Keratinocyte (primary cell): ENCODE results near the gene NHSL2. TPM values are rescaled to one million over a fixed set of nuclear protein-coding genes. Genes with fewer than 3 reads are reported as not detected.

ENCODE experiments used
- DNase-seq: peaks from one replicate; pipeline ENCODE4 v3.0.0-alpha.2; 2011; ENCODE audit warnings: low read depth, missing footprints, low spot score
- FAIRE-seq: peaks from 2 replicates; lab custom pipeline; 2011; peaks lifted over from hg19 to GRCh38; lab: Jason Lieb, UNC
- H2AFZ ChIP-seq: 2 replicates; pipeline ENCODE4 v1.6.0; 2012; ENCODE audit warnings: low read length, control low read depth, inconsistent platforms; ENCODE audit not compliant: control insufficient read depth
- H3K27ac ChIP-seq: 2 replicates; pipeline ENCODE4 v1.5.1; 2011; ENCODE audit warnings: low read length; ENCODE audit not compliant: control insufficient read depth, insufficient read depth
- H3K27me3 ChIP-seq: 3 replicates; pipeline ENCODE4 v1.6.0; 2011; ENCODE audit warnings: low read length; ENCODE audit not compliant: control insufficient read depth, insufficient read depth; ENCODE audit errors: extremely low read depth
- H3K36me3 ChIP-seq, 2 experiments: 2 replicates in 1 of 2; 3 replicates in 1 of 2; pipeline ENCODE4 v1.5.1; 2011; ENCODE audit warnings: low read length in 2 of 2, mild to moderate bottlenecking in 1 of 2; ENCODE audit not compliant: control insufficient read depth in 2 of 2, insufficient read depth in 2 of 2; ENCODE audit errors: extremely low read depth in 1 of 2
- H3K4me1 ChIP-seq: 3 replicates; pipeline ENCODE4 v1.5.1; 2011; ENCODE audit warnings: low read length; ENCODE audit not compliant: control insufficient read depth, insufficient read depth; ENCODE audit errors: extremely low read depth
- H3K4me2 ChIP-seq: 3 replicates; pipeline ENCODE4 v1.6.0; 2011; ENCODE audit warnings: low read depth, low read length; ENCODE audit not compliant: control insufficient read depth, insufficient read depth; ENCODE audit errors: extremely low read depth
- H3K4me3 ChIP-seq, 3 experiments: fragments of 200-600 bp in 1 of 3; sonication (generic) in 1 of 3; 2 replicates in 2 of 3; 3 replicates in 1 of 3; pipeline ENCODE4 v1.5.1; 2011 to 2016; ENCODE audit warnings: low read length in 3 of 3, mild to moderate bottlenecking in 3 of 3, control low read depth in 2 of 3, inconsistent platforms in 1 of 3, low read depth in 1 of 3, mixed read lengths in 1 of 3, mixed run types in 1 of 3, moderate library complexity in 1 of 3; ENCODE audit not compliant: control insufficient read depth in 2 of 3, insufficient read depth in 2 of 3; ENCODE audit errors: extremely low read depth in 1 of 3
- H3K79me2 ChIP-seq: 2 replicates; pipeline ENCODE4 v1.6.0; 2012; ENCODE audit warnings: low read length; ENCODE audit not compliant: control insufficient read depth, insufficient read depth
- H3K9ac ChIP-seq: 3 replicates; pipeline ENCODE4 v1.6.0; 2011; ENCODE audit warnings: low read length; ENCODE audit not compliant: control insufficient read depth, insufficient read depth; ENCODE audit errors: extremely low read depth
- H3K9me1 ChIP-seq: 3 replicates; pipeline ENCODE4 v1.6.0; 2011; ENCODE audit warnings: low read length; ENCODE audit not compliant: control insufficient read depth, insufficient read depth; ENCODE audit errors: extremely low read depth
- H3K9me3 ChIP-seq: 2 replicates; pipeline ENCODE4 v1.5.1; 2012; ENCODE audit warnings: low read depth, low read length; ENCODE audit not compliant: control insufficient read depth
- H4K20me1 ChIP-seq: 3 replicates; pipeline ENCODE4 v1.6.0; 2011; ENCODE audit warnings: low read length; ENCODE audit not compliant: control insufficient read depth, insufficient read depth; ENCODE audit errors: extremely low read depth
- EZH2 ChIP-seq: IDR thresholded peaks from one replicate; pipeline ENCODE4 v1.6.1; 2012; ENCODE audit warnings: inconsistent platforms, mild to moderate bottlenecking, low read length, moderate library complexity
- dilution Hi-C: fragments of 300-500 bp; cut with MboI; formaldehyde crosslinking; loops from one replicate; pipeline ENCODE4 v1.7.0; 2020; ENCODE audit warnings: low sequenced_read_pairs; ENCODE audit not compliant: extremely low pct_ligation_motif_present
- polyA plus RNA-seq, 5 experiments: library from polyadenylated mRNA; depleted of rRNA in 3 of 5; stranded (reverse) in 3 of 5; stranded (forward) in 1 of 5; unstranded in 1 of 5; fragments of >200 nt; gene quantifications; 1 replicate in 1 of 5; 2 replicates in 3 of 5; 3 replicates in 1 of 5; pipeline versions ENCODE4 v1.2.1 to v1.2.3, GENCODE V29; 2011 to 2012; ENCODE audit warnings: missing spikeins in 2 of 5, low read depth in 1 of 5, low replicate concordance in 1 of 5
- TF ChIP-seq, protein P1 (sequence below), 3 experiments: IDR thresholded peaks in 1 of 3; conservative IDR thresholded peaks in 1 of 3; optimal IDR thresholded peaks in 1 of 3; 2 replicates in 2 of 3; 3 replicates in 1 of 3; pipeline versions ENCODE3 to v1.5.1; 2011; ENCODE audit warnings: low read length in 3 of 3, mild to moderate bottlenecking in 3 of 3, moderate library complexity in 2 of 3, control low read depth in 1 of 3, inconsistent platforms in 1 of 3; ENCODE audit not compliant: insufficient read depth in 2 of 3; ENCODE audit errors: extremely low read depth in 1 of 3

The NHSL2 gene
- polyA plus RNA-seq, 1 donor (not counting 4 experiments of a cell fraction or from before 2014, with no cell fraction given) = 0.04 TPM

DNA sequence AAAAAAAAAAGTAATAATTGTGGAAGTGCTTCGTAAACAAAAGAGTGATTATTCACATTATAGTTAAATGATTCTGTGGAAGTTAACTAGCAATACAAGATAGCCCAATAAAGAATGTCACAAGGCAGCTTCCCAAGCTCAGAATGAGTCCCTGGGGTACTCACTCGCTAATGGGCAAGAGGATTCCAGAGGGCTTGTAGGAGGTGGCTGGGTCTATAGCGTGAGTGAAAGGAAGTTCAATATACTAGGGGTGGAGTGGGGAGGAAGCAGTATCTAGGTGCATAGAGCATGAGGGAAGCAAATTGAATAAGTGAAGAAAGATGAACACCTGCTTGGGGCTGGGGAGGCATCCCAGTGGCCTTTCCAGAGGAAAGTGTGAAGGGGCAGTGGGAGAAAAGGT lies 178.6 kb downstream of the NHSL2 start:
- TF ChIP-seq, protein P1, sequence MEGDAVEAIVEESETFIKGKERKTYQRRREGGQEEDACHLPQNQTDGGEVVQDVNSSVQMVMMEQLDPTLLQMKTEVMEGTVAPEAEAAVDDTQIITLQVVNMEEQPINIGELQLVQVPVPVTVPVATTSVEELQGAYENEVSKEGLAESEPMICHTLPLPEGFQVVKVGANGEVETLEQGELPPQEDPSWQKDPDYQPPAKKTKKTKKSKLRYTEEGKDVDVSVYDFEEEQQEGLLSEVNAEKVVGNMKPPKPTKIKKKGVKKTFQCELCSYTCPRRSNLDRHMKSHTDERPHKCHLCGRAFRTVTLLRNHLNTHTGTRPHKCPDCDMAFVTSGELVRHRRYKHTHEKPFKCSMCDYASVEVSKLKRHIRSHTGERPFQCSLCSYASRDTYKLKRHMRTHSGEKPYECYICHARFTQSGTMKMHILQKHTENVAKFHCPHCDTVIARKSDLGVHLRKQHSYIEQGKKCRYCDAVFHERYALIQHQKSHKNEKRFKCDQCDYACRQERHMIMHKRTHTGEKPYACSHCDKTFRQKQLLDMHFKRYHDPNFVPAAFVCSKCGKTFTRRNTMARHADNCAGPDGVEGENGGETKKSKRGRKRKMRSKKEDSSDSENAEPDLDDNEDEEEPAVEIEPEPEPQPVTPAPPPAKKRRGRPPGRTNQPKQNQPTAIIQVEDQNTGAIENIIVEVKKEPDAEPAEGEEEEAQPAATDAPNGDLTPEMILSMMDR (optimal IDR thresholded peaks at IDR 0.05 in 1 of 3, IDR thresholded peaks at IDR 0.05 in 1 of 3, conservative IDR thresholded peaks at IDR 0.05 in 1 of 3; ENCODE audit: extremely low read depth in 1 of 3, insufficient read depth in 2 of 3, low read length in 3 of 3) = no peak
- no peak for TF ChIP-seq EZH2
- H2AFZ ChIP-seq = no peak overlapping the region
- DNase-seq (no peak), FAIRE-seq (no peak)
- H4K20me1 ChIP-seq = peaks cover 2% of the 10 kb centered on the region
- H3K36me3 ChIP-seq = no peaks in the 10 kb centered on the region
- H3K9me3 ChIP-seq = no peaks in the 10 kb centered on the region
- H3K27ac ChIP-seq = no peak overlapping the region
- H3K27me3 ChIP-seq = peaks cover 15% of the 10 kb centered on the region
- no peaks in the 10 kb centered on the region for H3K9me1 ChIP-seq
- H3K79me2 ChIP-seq = no peaks in the 10 kb centered on the region
- H3K4me1 ChIP-seq = no peaks in the 10 kb centered on the region
- dilution Hi-C loops = no loop called here
- H3K4me3 ChIP-seq = no peak overlapping the region
- no peak overlapping the region for H3K9ac ChIP-seq
- H3K4me2 ChIP-seq = no peak overlapping the region

DNA sequence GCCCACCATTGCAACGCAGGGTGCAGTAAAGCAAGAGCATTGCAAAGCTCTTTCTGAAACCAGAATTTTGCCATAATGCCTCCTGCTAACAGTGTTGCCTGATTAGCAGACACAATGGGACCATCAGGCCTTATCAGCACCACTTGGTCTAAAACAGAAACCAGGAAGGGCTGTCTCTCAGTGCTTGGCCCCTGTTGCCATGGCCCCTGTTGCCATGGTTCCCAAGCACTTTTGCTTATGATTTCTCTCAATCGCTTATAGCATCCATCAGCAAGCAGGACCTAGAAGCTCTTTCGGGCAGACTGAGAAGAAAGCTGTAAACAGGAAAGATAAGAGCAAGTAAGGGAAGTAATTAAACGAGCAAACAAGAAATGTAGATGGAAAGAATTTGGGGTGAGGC lies 184.2 kb downstream of the NHSL2 start:
- Histone ChIP-seq H3K79me2 (no peaks in the 10 kb centered on the region), H3K4me2 (no peak overlapping the region), H2AFZ (no peak overlapping the region), H3K4me3 (no peak overlapping the region), H3K4me1 (no peaks in the 10 kb centered on the region), H3K9ac (no peak overlapping the region), H3K27ac (no peak overlapping the region), H3K36me3 (no peaks in the 10 kb centered on the region), H3K9me3 (no peaks in the 10 kb centered on the region), H3K27me3 (peaks cover 13% of the 10 kb centered on the region), H4K20me1 (no peaks in the 10 kb centered on the region), H3K9me1 (no peaks in the 10 kb centered on the region)
- no peak for TF ChIP-seq EZH2
- TF ChIP-seq, protein P1 (optimal IDR thresholded peaks at IDR 0.05 in 1 of 3, IDR thresholded peaks at IDR 0.05 in 1 of 3, conservative IDR thresholded peaks at IDR 0.05 in 1 of 3; ENCODE audit: extremely low read depth in 1 of 3, insufficient read depth in 2 of 3, low read length in 3 of 3) = no peak
- dilution Hi-C loops = no loop called here
- FAIRE-seq (no peak), DNase-seq (no peak)
